ENCODE measurements around the gene CDON.

CDON gene

GRCh38 chr11:125939081-125939521, 123.6 kb downstream of the CDON start:
- TF ChIP-seq EZH2 (IDR thresholded peaks at IDR 0.05; ENCODE audit: borderline replicate concordance, low read depth, low read length, severe bottlenecking): no peak
- TF ChIP-seq CTCF (IDR thresholded peaks at IDR 0.05; ENCODE audit: borderline replicate concordance, extremely low read depth, low read length, poor library complexity, severe bottlenecking): no peak
- ATAC-seq (ENCODE audit: insufficient read depth, low read depth) (no peak), DNase-seq (no peak)
- Histone ChIP-seq H3K4me1 (ENCODE audit: insufficient read depth, low read length) (peaks cover 8% of the 10 kb centered on the region), H3K9ac (ENCODE audit: low read depth, low read length) (no peak overlapping the region), H3K9me3 (ENCODE audit: insufficient read depth, low read length, severe bottlenecking) (no peaks in the 10 kb centered on the region), H3K79me2 (ENCODE audit: insufficient read depth, low read length) (no peaks in the 10 kb centered on the region), H3K27ac (ENCODE audit: low read length) (no peak overlapping the region), H3K27me3 (ENCODE audit: insufficient read depth, low read length, poor library complexity) (no peaks in the 10 kb centered on the region), H3K4me2 (ENCODE audit: insufficient read depth, low read length) (no peak overlapping the region), H3K36me3 (ENCODE audit: insufficient read depth, low read length) (no peaks in the 10 kb centered on the region), H3K4me3 (ENCODE audit: low read depth in 1 of 2, low read length in 2 of 2) (no peak overlapping the region), H2AFZ (ENCODE audit: low read depth, low read length) (peak overlapping the region; percentile 79; the same call in 1 of the 2 replicates), H4K20me1 (ENCODE audit: insufficient read depth, low read length) (no peaks in the 10 kb centered on the region)

- no peaks in the 10 kb centered on the region for H3K9me3 ChIP-seq (ENCODE audit: insufficient read depth, low read length, severe bottlenecking)
- H4K20me1 ChIP-seq (ENCODE audit: insufficient read depth, low read length): no peaks in the 10 kb centered on the region
- TF ChIP-seq EZH2 (IDR thresholded peaks at IDR 0.05; ENCODE audit: borderline replicate concordance, low read depth, low read length, severe bottlenecking) (no peak), CTCF (IDR thresholded peaks at IDR 0.05; ENCODE audit: borderline replicate concordance, extremely low read depth, low read length, poor library complexity, severe bottlenecking) (no peak)
- H3K4me2 ChIP-seq (ENCODE audit: insufficient read depth, low read length): no peak overlapping the region
- peak overlapping the region; percentile 79 for H2AFZ ChIP-seq (ENCODE audit: low read depth, low read length)
- no peak overlapping the region for H3K4me3 ChIP-seq (ENCODE audit: low read depth in 1 of 2, low read length in 2 of 2)
- peak; percentile 36 for DNase-seq
- no peaks in the 10 kb centered on the region for H3K27me3 ChIP-seq (ENCODE audit: insufficient read depth, low read length, poor library complexity)
- no peak overlapping the region for H3K27ac ChIP-seq (ENCODE audit: low read length)
- peak; percentile 66; the same call in 2 of the 3 replicates for ATAC-seq (ENCODE audit: insufficient read depth, low read depth)
- no peaks in the 10 kb centered on the region for H3K36me3 ChIP-seq (ENCODE audit: insufficient read depth, low read length)
- H3K4me1 ChIP-seq (ENCODE audit: insufficient read depth, low read length): peaks cover 8% of the 10 kb centered on the region
- H3K9ac ChIP-seq (ENCODE audit: low read depth, low read length): no peak overlapping the region
- H3K79me2 ChIP-seq (ENCODE audit: insufficient read depth, low read length): no peaks in the 10 kb centered on the region
These were observed 124.2 kb downstream of the CDON start for GRCh38 chr11:125938418-125938817.

GRCh38 chr11:125935618-125936199, 127.0 kb downstream of the CDON start:
- Histone ChIP-seq H3K4me1 (ENCODE audit: insufficient read depth, low read length) (peaks cover 8% of the 10 kb centered on the region), H3K9me3 (ENCODE audit: insufficient read depth, low read length, severe bottlenecking) (no peaks in the 10 kb centered on the region), H2AFZ (ENCODE audit: low read depth, low read length) (no peak overlapping the region), H3K9ac (ENCODE audit: low read depth, low read length) (no peak overlapping the region), H4K20me1 (ENCODE audit: insufficient read depth, low read length) (no peaks in the 10 kb centered on the region), H3K79me2 (ENCODE audit: insufficient read depth, low read length) (no peaks in the 10 kb centered on the region), H3K36me3 (ENCODE audit: insufficient read depth, low read length) (no peaks in the 10 kb centered on the region), H3K4me3 (ENCODE audit: low read depth in 1 of 2, low read length in 2 of 2) (no peak overlapping the region), H3K27ac (ENCODE audit: low read length) (no peak overlapping the region), H3K27me3 (ENCODE audit: insufficient read depth, low read length, poor library complexity) (peaks cover 14% of the 10 kb centered on the region), H3K4me2 (ENCODE audit: insufficient read depth, low read length) (no peak overlapping the region)
- TF ChIP-seq EZH2 (IDR thresholded peaks at IDR 0.05; ENCODE audit: borderline replicate concordance, low read depth, low read length, severe bottlenecking) (no peak), CTCF (IDR thresholded peaks at IDR 0.05; ENCODE audit: borderline replicate concordance, extremely low read depth, low read length, poor library complexity, severe bottlenecking) (no peak)
- no peak for ATAC-seq (ENCODE audit: insufficient read depth, low read depth)
- DNase-seq: no peak

All from DND-41 (cell line).